SIG-M5 treated with dmso at 0.1 percent for 504 hours (cell line): ENCODE data around the gene FADS6.
"Not testable (repeated sequence)": the region's sequence is repeated elsewhere in the genome, so short reads cannot be mapped to it uniquely, and the experiment has no call there.

ENCODE experiments used
- DNase-seq: peaks from one replicate; lab custom pipeline; 2025; ENCODE audit not compliant: unreplicated experiment; lab: John Stamatoyannopoulos, UW

The FADS6 gene

DNA sequence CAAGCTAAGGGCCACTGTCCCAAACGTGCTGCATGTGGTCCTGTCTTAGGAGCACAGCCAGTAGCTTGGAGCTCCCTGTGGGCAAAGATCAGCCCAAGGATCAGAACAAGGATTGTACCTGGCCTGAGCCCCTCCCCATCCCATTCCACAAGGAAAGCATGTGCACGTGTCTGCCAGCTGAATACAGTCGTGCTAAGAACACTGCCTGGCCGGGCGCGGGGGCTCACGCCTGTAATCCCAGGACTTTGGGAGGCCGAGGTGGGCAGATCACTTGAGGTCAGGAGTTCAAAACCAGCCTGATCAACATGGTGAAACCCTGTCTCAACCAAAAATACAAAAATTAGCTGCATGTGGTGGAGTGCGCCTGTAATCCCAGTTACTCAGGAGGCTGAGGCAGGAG is 23.4 kb downstream of the FADS6 start:
- not testable (repeated sequence) for DNase-seq

DNA sequence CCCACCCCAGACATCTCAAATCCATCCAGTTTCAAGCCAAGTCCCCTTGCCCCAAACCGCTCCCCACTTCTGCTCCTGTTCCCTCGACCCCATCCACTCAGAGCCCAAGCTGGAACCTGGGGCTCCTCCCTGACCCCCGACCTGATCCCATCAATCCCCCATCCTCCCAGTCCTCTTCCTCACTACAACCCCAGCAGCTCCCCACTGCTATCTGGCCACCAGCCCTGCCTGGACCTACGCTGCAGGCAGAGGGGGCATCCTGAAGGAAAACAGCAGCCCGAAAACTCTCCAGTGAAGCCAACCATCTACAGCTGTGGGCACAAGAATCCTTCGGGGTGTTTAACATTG is 24.6 kb downstream of the FADS6 start:
- DNase-seq: no peak

DNA sequence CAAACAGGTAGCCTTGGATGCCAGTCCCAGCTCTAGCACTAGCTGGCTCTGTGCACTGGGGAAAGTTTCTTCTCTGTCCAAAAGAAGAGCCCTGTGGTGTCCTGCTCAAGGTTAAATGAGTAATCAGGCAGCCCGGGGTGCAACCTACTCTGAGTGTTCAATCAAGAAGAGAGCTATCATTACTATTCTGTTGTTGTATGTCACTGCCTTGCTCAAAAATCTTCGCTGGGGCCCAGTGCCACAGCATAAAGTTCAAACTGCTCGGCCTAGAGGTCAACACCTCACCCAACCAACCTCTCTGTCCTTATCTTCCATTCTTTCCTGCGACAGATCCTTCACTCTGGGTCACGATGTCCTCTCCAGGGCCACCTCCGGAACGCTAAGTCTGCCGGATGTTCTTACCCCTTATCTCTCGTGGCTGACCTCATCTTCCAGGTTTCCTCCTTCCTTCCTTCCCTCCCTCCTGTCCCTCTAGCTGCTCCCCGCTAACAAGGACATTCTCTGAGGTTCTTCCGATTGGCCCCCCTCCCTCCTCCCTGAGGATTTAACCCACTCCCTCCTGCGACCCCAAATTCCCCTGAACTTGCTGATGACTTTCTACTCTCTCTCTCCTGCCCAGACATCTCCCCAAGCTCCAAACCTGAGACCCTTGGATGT is 25.1 kb downstream of the FADS6 start:
- no peak for DNase-seq

DNA sequence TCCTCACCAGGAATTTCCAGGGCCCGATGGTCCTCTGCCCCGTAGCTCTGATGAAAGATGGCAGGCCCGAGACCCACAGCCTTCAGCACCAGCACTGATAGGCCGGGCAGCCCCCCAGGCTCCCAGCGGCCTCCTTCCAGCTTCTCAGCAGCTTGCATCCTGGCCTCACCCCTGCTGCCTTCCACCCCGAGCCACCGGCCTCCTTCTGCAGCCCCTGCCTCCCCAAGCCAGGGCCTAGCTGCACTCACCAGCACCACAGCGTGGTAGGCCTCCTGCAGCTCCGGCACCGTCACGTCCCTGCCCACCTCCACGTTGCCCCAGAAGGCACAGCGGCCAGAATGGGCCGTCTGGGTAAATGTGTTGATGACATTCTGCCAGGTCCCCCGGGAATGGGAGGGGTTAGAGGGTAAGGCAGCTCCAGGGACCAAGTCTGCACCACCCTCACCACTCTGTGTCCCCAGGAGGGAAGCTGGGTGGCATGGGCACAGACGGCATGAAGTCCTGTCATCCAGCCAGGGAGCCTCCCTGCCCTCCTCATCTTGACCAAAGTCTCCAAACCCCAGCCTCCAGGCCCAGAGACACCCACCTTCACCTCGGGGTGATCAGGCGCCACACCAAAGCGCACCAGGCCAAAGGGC is 27.1 kb downstream of the FADS6 start:
- DNase-seq: no peak

DNA sequence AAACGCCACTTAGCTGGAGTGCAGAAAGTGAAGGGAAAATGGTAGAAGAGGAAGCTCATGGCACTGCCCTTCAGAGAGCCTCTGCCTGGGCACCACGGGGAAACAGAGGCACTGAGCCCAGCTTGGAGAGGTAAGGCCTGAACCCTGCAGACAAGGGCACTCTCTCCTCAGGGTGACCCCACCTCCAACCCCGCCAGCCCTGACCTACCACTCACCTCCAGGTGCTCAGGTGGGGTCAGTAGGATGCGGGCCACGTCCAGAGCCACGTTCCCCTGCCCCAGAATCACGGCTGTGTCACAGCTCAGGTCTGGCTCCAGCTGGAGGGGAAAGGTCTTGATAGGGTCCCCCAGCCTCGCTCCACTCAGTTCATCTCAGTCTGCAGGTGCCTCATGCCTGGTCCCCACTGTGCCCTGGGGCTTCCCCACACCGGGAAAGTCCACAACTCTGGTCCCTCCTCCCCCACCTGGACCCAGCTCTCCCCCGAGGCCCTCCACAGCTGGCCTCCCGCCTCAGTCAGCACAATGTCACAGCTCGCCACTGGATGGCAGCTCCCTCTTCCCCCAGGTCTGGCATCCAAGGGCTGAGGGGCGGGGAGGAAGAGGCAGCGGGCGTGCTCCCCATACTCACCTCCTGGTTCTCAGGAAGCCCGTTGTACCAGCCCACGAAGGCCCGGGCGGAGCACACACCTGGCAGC is 27.8 kb downstream of the FADS6 start:
- no peak for DNase-seq

DNA sequence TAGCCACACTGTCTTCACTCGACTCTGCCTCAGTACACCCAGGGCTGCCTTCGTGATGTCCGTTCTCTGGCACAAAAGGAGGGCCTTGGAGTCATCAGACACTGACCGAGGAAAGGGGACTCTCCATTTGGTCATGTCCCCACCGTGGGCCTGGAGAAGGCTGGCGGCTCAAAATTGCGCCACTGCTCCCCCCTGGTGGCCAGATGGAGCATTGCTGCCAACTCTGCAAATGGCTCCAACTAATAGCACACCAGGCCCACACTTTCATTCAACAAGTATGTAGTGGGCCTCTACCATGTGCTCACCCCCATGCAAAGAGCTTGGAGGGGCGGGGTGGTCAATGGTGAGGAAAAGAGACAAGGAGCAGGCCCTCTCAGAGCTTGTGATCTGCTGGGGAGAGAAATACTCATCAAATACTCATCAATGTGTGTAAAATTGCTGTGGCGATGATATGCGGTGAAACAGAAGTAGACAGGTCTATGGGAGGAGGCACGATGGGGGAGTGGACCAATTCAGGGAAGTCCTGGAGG is 28.5 kb downstream of the FADS6 start:
- DNase-seq: peak; percentile 49

DNA sequence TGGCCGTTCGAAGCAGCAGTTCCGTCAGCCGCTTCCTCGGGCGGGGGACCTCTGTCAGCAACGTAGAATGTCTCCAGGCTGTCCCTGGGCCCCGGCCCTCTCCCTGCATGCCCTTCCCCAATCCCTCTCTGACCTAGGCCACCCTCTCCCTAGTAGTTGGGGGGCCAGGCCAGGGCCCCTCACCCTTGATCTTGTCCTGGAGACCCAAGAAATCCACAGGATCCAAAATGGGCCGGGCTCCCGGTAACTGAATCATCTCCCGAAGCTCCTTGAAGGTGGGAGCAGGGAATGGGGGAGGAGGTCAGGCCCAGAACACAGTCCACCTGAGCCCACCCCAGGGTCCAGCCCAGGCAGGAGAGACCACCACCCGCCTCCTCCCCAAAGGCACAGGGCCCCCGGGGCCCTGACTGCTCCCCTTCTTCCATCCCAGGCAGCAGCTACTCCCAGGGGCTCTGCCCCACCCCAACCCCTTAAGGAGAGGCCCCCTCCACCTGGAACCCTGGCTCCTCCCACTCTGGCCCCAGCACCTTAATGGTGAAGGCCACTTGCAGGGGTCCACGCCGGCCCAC is 29.1 kb downstream of the FADS6 start:
- DNase-seq: no peak

DNA sequence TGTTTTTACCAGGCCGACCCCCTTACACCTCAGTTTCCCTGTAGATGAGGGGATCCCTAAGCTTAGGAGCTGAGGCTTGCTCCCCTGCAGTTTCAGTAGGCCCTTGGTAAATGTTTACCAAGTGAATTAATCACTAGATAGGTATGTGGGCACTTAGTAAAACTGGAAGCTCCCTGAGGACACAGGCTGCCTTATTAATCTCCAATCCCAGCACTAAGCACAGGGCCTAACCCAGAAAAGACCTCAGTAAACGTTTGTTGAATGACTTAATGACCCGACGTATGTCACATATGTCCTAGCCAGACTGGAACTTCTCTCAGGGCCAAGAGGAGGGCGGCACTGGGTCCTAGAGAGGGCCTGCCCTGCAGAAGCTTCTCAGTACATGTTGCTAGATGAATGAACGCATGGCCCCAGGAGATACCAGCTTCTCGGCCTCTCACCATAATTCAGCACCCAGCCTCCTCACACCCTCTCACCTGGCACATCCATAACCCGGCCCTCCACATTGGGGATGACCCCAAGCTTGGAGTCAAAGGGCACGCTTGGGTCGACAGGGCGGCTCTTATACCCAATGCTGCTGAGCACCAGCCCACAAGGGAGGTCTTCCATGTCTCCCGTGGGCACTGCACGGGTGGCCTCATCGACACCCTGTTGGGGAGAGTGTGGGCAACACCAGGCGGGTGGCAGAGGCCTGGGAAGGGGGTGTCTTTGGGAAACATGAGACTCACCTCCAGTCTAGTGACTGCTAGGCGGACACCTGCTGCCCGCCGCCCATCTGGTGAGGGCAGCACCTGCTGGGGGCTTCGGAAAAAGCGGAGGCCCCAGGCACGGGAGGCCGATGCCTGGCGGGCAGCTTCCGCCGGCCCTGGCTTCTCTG is 29.8 kb downstream of the FADS6 start:
- no peak for DNase-seq

DNA sequence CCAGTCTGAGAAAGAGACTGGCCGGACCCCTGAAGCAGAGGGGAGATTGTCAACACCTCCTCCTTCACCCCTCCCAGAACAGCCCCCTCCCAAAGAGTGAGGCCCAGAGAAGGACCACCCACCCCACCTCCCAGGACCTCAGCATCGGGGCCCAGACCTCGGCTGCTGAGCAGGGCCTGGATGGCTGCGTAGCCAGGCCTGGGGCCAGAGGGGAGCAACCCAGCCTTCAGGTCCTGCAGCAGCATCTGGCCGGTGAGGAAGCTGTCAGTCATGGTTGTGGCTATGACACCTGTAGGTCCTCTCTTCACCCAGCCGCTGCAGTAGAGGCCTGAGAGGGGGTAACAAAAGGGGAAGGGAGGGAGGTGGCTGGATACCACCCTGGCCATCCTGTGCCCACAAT is 30.5 kb downstream of the FADS6 start:
- DNase-seq: no peak

DNA sequence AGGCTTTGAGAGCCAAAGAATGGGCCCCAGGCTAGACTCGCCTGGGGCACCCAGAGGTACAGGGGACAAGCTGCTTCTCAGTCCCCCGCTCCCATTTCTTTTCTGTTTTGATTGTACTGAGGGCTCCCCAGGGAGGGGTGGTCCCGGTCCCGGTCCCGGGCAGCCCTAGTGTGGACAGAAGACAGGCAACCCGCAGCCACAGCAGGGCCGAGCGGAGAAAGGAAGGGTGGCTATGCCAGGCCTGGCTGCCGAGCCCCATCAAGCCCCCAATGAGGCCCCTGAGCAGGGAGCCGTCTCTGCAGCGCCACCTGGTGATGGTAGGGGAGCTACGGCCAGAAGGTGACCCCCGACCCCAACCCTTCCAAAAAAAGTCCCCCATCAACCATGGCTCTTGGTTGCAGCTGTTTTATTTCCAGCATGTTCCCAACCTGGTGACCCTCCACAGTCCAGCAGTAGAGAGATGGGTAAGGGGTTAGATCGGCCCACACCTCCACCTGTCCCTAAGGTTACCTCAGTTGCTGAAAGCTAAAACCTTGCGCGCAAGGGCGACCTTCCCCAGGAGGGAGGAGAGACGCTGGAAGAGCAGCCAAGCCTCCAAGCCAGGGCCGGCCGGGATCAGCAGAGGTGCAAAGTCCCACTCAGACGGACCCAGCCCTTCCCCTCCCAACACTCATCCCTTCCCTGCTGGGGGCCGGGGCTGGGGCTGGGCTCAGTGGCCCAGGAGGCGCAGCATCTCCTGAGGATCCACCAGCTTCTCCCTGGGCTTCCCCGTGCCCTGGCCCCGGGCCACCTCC is 31.1 kb downstream of the FADS6 start:
- peak; percentile 28 for DNase-seq

DNA sequence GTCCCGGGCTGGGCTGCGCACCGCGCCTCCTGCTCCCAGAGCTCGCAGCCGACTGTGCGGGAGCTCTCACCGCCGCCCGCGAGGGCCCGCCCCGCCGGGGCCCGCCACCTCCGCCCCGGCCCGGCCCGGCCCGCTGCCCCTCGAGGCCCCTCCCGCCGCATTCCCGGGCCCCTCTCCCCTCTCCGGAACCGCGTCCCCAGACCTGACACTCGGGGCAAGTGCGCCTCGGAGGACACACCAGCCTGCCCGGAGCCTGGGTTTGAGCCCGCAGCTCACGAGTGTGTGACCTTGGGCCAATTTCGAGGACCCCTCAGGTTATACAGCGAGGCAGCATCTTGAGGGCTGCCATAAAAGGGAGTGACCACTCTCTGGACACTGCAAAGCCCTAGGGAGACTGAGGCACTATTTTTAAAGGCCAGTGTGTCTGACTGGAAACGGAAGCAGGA is 31.7 kb downstream of the FADS6 start:
- DNase-seq: no peak

DNA sequence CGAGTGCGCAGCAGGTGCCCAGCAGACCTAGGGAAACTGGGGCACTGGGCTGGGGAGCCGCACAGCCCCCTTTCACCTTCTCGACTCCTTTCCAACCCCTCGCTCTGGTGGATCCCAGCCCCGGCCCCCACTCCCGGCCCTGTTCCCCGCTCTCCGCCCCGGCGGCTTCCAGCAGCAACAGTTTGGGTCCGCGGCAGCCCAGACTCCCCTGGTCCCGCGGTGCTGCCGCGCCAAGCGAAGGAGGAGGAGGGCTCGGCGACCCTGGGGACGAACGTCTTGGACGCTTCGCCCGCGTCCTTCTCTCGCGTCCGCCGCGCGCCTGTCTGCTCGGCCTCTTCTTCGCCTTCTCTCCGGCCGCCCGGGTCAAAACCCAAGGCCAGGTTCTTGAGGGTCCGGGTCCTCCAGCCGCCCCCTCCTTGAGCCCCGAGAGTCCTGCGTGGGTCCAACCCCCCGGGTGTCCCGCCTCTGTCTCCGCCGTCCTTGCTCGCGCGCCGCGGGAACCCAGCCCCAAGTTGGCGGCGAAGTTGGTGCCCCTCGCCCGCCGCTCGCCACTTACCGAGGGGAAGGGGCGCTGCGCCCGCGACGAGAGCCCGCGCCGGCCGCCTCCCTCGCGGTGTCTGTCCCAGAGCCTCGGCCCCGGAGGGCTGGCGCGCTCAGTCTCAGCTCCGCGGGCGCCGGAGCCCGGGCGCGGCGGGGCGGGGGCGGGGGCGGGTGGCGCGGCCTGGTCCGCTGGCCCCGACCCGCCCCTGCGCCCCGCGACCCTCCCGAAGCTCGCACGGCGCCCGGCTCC is 32.4 kb downstream of the FADS6 start:
- DNase-seq: no peak

DNA sequence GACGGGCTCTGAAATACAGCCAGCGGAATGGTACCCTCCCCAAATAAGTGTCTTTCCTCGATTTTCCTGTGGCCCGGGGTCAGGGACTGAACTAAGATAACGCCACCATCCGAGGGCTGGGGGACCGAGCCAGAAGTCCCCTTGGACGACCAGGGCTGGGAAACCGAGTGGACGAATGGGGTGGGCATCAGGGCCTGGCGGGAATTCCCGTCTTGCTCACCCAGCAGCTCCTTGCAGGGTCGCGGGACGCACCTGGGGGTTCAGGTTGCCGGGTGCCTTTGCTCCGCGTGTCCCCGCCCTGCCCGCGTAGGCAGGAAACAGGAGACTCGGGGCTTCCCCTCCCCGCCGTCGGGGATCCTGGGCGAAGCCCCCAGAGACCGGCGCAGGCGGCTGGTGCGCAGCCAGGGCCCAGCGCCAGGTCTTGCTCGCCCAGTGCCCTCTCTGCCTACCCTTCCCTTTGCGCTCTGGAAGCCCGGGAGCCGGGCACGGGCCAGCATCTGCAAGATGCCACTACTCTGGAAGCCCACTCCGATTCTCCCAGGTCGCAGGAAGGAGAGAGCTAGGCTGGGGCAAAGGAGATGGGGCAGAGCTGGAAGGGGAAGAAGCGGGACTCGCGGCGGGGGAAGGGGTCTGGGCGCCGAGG is 33.1 kb downstream of the FADS6 start:
- no peak for DNase-seq

DNA sequence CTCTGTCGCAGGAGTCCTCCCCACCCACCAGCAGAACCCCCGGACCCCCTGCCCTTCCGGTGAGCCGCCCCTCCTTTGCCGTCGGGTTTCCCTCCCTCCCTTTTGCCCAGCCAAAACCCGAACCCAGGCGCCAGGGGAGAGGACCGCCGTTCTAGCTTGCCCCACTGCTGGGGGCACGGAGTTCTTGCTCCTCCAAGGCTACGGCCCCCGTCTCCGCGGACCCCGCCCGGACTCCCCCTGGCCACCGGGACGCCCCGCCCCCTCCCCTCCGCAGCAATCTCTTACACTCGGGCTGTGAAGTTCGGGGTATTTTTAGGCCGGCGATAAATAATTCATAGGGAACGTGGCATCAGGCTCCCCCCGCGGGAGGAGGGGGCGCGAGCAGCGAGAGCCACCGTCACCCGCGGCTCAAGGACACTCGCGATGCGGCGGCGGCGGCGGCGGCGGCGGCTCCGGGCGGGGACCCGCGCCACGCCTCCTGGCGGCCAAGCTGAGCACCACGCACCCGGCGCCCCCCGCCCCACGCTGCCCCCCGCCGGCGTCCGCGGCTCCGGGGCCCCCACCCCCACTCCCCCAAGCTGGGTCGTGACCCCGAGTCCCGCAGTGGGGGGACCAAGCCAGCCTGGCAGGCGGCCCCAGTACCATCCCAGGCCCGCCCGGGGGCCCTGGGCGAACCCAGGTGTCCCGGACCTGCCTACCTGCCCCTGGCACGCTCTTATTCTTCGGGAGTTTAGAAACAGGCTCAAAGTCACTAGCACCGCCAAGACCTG is 33.8 kb downstream of the FADS6 start, which contains the start of gene GRIN2C:
Gene GRIN2C, minus strand, starts transcription at position 427 of the 770 bp plus-strand sequence. CDS start 4,793 bp downstream, outside the sequence.
- DNase-seq: no peak

DNA sequence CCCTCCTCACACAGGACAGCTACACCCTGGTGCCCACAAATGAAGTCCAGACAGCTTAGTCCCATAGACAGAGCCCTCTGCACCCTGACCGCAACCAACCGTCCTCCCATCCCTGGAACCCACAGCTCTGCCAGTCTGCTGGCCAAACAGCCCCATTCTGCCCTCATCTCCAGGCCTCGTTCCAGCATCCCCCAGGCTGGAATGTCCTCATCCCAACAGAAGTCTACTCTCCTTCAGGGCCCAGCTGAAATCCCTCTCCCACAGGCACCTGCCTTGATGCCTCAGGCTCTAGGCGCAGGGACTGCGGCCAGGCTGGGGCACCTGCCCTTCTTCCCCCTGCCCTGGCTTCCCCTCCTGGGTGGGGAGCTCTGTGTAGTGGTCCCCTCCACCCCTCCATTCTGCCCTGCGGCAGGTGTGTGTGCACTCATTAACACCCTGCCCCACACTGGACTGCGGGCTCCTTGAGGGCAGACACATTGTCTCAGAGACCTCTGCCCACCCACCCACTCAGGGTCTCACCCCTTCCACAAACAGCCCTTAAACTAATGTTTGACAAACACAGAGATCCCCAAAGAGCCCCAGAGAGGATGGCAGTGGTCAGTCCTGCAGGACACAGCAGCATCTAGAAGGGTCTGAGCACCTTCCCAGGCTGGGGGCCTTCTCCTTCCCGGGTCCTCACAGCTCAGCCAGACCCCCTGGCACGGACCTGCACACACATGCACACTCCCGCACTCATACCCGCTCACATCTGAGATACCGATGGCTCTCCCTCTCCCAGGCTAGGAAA is 34.6 kb downstream of the FADS6 start:
- no peak for DNase-seq

DNA sequence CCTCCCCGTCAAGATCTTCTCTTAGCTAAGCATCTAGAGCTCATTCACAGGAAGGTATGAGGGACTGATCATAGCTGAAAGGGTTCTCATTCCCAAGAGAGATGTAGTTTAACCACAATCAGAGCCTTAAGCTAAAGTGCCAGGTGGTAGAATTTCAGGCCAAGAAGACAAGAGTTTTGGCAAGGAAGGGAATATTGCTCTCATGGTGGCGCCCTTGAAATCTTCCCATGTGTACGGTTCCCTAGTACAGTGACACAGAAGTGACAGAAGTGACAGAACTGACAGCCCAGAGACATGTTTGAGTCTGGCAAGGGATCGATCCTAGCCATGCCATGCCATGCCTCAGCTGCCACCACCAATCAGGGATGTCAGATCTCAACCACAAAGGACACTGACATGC is 36.2 kb downstream of the FADS6 start:
- no peak for DNase-seq

DNA sequence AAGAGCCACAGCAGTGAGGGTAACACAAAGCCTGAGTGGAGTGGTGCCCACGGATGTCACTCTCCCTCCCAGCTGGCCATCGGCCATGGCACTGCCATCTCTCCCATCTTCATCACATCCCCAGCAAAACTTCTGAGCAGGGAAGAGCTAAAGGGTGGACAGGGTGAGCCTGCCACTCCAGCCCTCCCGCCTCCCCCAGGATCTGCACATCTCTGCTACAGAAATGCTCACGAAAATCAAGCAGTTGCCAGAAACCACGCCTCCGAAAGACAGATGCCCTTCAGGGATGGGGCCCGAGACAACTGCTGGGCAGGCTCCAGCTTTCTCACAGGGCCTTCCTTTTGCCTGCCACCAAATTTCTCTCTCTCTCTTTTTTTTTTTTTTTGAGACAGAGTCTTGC is 37.3 kb downstream of the FADS6 start:
- DNase-seq: no peak
